Fibroblast of lung (primary cell): ENCODE results near the gene FOSL2.

ENCODE experiments used
- CTCF ChIP-seq, 2 donors: IDR thresholded peaks in 1 of 2; conservative IDR thresholded peaks in 1 of 2; 1 replicate in 1 of 2; 2 replicates in 1 of 2; pipeline ENCODE4 v1.5.1; 2011 to 2012; ENCODE audit warnings: low read length in 2 of 2, control low read depth in 1 of 2, inconsistent platforms in 1 of 2, low read depth in 1 of 2, mild to moderate bottlenecking in 1 of 2
- EZH2 ChIP-seq: IDR thresholded peaks from 2 replicates; pipeline ENCODE4 v1.5.1; 2012; ENCODE audit warnings: low read length, control low read depth, mild to moderate bottlenecking; ENCODE audit errors: missing control alignments

- no peak for TF ChIP-seq CTCF (conservative IDR thresholded peaks at IDR 0.05 in 1 of 2, IDR thresholded peaks at IDR 0.05 in 1 of 2; ENCODE audit: low read depth in 1 of 2, low read length in 2 of 2)
- TF ChIP-seq EZH2, result no peak
These were observed 32.3 kb downstream of the FOSL2 start for GRCh38 chr2:28424799-28425463.
